ENCODE measurements around the gene CHST1.

Gene CHST1

GRCh38 chr11:45607995-45608394, 57.4 kb downstream of the CHST1 start:
- H3K4me3 ChIP-seq (ENCODE audit: low read depth, low read length): no peak overlapping the region
- ChIA-PET POLR2A (no interaction called here), CTCF (no interaction called here)
- no peak for TF ChIP-seq CTCF (IDR thresholded peaks at IDR 0.05; ENCODE audit: insufficient read depth, low read length, missing control alignments)
- DNase-seq (ENCODE audit: low read depth, low spot score): no peak

- POLR2A ChIA-PET: no interaction called here
- no peak for DNase-seq (ENCODE audit: low read depth, low spot score)
- CTCF ChIA-PET: no interaction called here
- H3K4me3 ChIP-seq (ENCODE audit: low read depth, low read length): no peak overlapping the region
- no peak for TF ChIP-seq CTCF (IDR thresholded peaks at IDR 0.05; ENCODE audit: insufficient read depth, low read length, missing control alignments)
Observed at GRCh38 chr11:45606514-45607281, 58.7 kb downstream of the CHST1 start.

GRCh38 chr11:45605051-45605450, 60.4 kb downstream of the CHST1 start:
- DNase-seq (ENCODE audit: low read depth, low spot score): no peak
- ChIA-PET CTCF (interaction anchor here (0.6 to 0.8 kb wide), 2 partner anchors 50 to 167 kb away, joined by 3 read pairs; no protein-coding TSS in a partner anchor), POLR2A (no interaction called here)
- no peak for TF ChIP-seq CTCF (IDR thresholded peaks at IDR 0.05; ENCODE audit: insufficient read depth, low read length, missing control alignments)
- H3K4me3 ChIP-seq (ENCODE audit: low read depth, low read length): no peak overlapping the region

- POLR2A ChIA-PET: no interaction called here
Observed at GRCh38 chr11:45603946-45604682, 61.3 kb downstream of the CHST1 start.

GRCh38 chr11:45599161-45599943, 66.1 kb downstream of the CHST1 start:
- ChIA-PET CTCF (interaction anchor here (1.8 kb wide), 1 partner anchor 56 kb away, joined by 5 read pairs; no protein-coding TSS in a partner anchor), POLR2A (no interaction called here)
- TF ChIP-seq CTCF (IDR thresholded peaks at IDR 0.05; ENCODE audit: insufficient read depth, low read length, missing control alignments): no peak
- H3K4me3 ChIP-seq (ENCODE audit: low read depth, low read length): no peak overlapping the region
- DNase-seq (ENCODE audit: low read depth, low spot score): no peak

More at GRCh38 chr11:45603946-45604682, 61.3 kb downstream of the CHST1 start:
- no peak for DNase-seq (ENCODE audit: low read depth, low spot score)
- no peak overlapping the region for H3K4me3 ChIP-seq (ENCODE audit: low read depth, low read length)
- TF ChIP-seq CTCF (IDR thresholded peaks at IDR 0.05; ENCODE audit: insufficient read depth, low read length, missing control alignments): no peak
- CTCF ChIA-PET: interaction anchor here (0.8 kb wide), 1 partner anchor 51 kb away, joined by 3 read pairs; no protein-coding TSS in a partner anchor

All from AG04449 (cell line).